HCT116 (cell line): ENCODE data around the gene ETS2. TPM values are rescaled to one million over a fixed set of nuclear protein-coding genes. Genes with fewer than 3 reads are reported as not detected.

Experiments
- ATAC-seq: fragments of 200-7000 bp; cut with Tn5 transposase; 2 replicates; pipeline ENCODE4 v1.9.1; 2020; ENCODE audit warnings: mild to moderate bottlenecking, moderate library complexity
- BruUV-seq: library from RNA; stranded (reverse); fragments of 400-500 nt; replicated peaks from 2 replicates; lab custom pipeline; 2021; lab: Mats Ljungman, UMichigan
- CTCF ChIA-PET: fragments of 300-600 bp; sonication (Branson Sonifier 250); formaldehyde crosslinking; loops from one replicate; lab custom pipeline; 2021; ENCODE audit warnings: antibody characterized with exemption; lab: Charles Lee
- POLR2A ChIA-PET: fragments of 300-600, 350-600 bp; sonication (Branson Sonifier 250); formaldehyde crosslinking; loops from one replicate; lab custom pipeline; 2021; ENCODE audit warnings: antibody characterized with exemption; lab: Charles Lee
- RAD21 ChIA-PET, 2 experiments: fragments of 300-600 bp; sonication (Branson Sonifier 250); formaldehyde crosslinking; loops; one replicate each; lab custom pipeline; 2023; ENCODE audit warnings: low total read pairs in 2 of 2; ENCODE audit not compliant: uncharacterized antibody in 2 of 2, unreplicated experiment in 2 of 2, low non-redundant PET in 1 of 2; lab: Charles Lee
- DNase-seq: peaks from one replicate; pipeline ENCODE4 v3.0.0-alpha.2; 2010; ENCODE audit warnings: low read depth, low spot score
- H2AFZ ChIP-seq: fragments of 200-600 bp; shearing (Covaris generic), sonication (generic); 2 replicates; pipeline ENCODE4 v1.6.1; 2017; ENCODE audit warnings: low read depth, mixed run types, mixed read lengths, antibody characterized with exemption, low read length; ENCODE audit not compliant: poor library complexity, severe bottlenecking
- H3K27ac ChIP-seq: 2 replicates; pipeline ENCODE4 v1.5.1; 2012; ENCODE audit warnings: low read depth, low read length
- H3K27me3 ChIP-seq: fragments of 200-600 bp; sonication (generic); 2 replicates; pipeline ENCODE4 v1.6.1; 2016; ENCODE audit warnings: mixed run types, low read length, mixed read lengths; ENCODE audit not compliant: insufficient read depth
- H3K36me3 ChIP-seq, 2 experiments: fragments of 200-500 bp in 1 of 2; fragments of 200-600 bp in 1 of 2; sonication (Bioruptor generic) in 1 of 2; sonication (generic) in 1 of 2; 2 replicates each; pipeline versions ENCODE4 v1.5.1 to v1.6.1; 2014 to 2016; ENCODE audit warnings: low read length in 2 of 2, inconsistent platforms in 1 of 2, mixed read lengths in 1 of 2, mixed run types in 1 of 2; ENCODE audit not compliant: insufficient read depth in 2 of 2, control insufficient read depth in 1 of 2
- H3K4me1 ChIP-seq, 2 experiments: fragments of 200-600 bp in 1 of 2; sonication (generic) in 1 of 2; 2 replicates each; pipeline versions ENCODE4 v1.5.1 to v1.6.1; 2012 to 2017; ENCODE audit warnings: low read length in 2 of 2, inconsistent platforms in 1 of 2, mild to moderate bottlenecking in 1 of 2, mixed read lengths in 1 of 2, mixed run types in 1 of 2, moderate library complexity in 1 of 2; ENCODE audit not compliant: insufficient read depth in 2 of 2, control insufficient read depth in 1 of 2
- H3K4me2 ChIP-seq: fragments of 200-600 bp; sonication (generic); 2 replicates; pipeline ENCODE4 v1.6.1; 2017; ENCODE audit warnings: mixed run types, low read length, mixed read lengths
- H3K4me3 ChIP-seq, 2 experiments: fragments of 200-600 bp in 1 of 2; sonication (generic) in 1 of 2; replicated peaks in 1 of 2; 2 replicates each; pipeline ENCODE4 v1.5.1; 2011 to 2016; ENCODE audit warnings: low read length in 2 of 2, control low read depth in 1 of 2, low read depth in 1 of 2, mild to moderate bottlenecking in 1 of 2, mixed read lengths in 1 of 2, mixed run types in 1 of 2
- H3K79me2 ChIP-seq: fragments of 200-600 bp; sonication (generic); 2 replicates; pipeline ENCODE4 v1.6.1; 2017; ENCODE audit warnings: mild to moderate bottlenecking, mixed run types, low read length, moderate library complexity, mixed read lengths; ENCODE audit not compliant: insufficient read depth
- H3K9ac ChIP-seq: fragments of 200-600 bp; sonication (generic); 2 replicates; pipeline ENCODE4 v1.6.1; 2016; ENCODE audit warnings: low read length, mixed read lengths
- H3K9me2 ChIP-seq: fragments of 200-600 bp; sonication (generic), shearing (Covaris generic); 2 replicates; pipeline ENCODE4 v1.6.1; 2017; ENCODE audit warnings: mixed run types, mild to moderate bottlenecking, moderate library complexity; ENCODE audit not compliant: insufficient read depth
- H3K9me3 ChIP-seq, 2 experiments: fragments of 200-500 bp in 1 of 2; fragments of 200-600 bp in 1 of 2; sonication (Bioruptor generic) in 1 of 2; sonication (generic) in 1 of 2; 2 replicates each; pipeline ENCODE4 v1.6.1; 2014 to 2017; ENCODE audit warnings: low read length in 2 of 2, mixed read lengths in 2 of 2, inconsistent platforms in 1 of 2, low read depth in 1 of 2, mild to moderate bottlenecking in 1 of 2, mixed run types in 1 of 2, moderate library complexity in 1 of 2; ENCODE audit not compliant: control insufficient read depth in 1 of 2, insufficient read depth in 1 of 2
- H4K20me1 ChIP-seq: fragments of 200-600 bp; sonication (generic), shearing (Covaris generic); 2 replicates; pipeline ENCODE4 v1.6.1; 2017; ENCODE audit warnings: mixed run types, mild to moderate bottlenecking, moderate library complexity; ENCODE audit not compliant: insufficient read depth
- CEBPB ChIP-seq: IDR thresholded peaks from 2 replicates; pipeline ENCODE4 v1.6.1; 2012; ENCODE audit warnings: low read depth
- EGR1 ChIP-seq: IDR thresholded peaks from 2 replicates; pipeline ENCODE4 v1.6.1; 2012; ENCODE audit warnings: low read depth
- EZH2 ChIP-seq: fragments of 200-600 bp; sonication (generic); IDR thresholded peaks from 2 replicates; pipeline ENCODE4 v1.6.1; 2017; ENCODE audit warnings: antibody characterized with exemption, mixed run types
- JUND ChIP-seq: IDR thresholded peaks from 2 replicates; pipeline ENCODE4 v1.6.1; 2012
- POLR2A ChIP-seq: IDR thresholded peaks from 2 replicates; pipeline ENCODE4 v1.7.0; 2011; ENCODE audit warnings: borderline replicate concordance; ENCODE audit not compliant: insufficient read depth, insufficient read length; ENCODE audit errors: extremely low read depth
- POLR2AphosphoS5 ChIP-seq: IDR thresholded peaks from 2 replicates; pipeline ENCODE4 v1.6.1; 2011; ENCODE audit warnings: mild to moderate bottlenecking, low read depth, low read length, moderate library complexity
- RAD21 ChIP-seq: IDR thresholded peaks from 2 replicates; pipeline ENCODE4 v1.6.1; 2012; ENCODE audit warnings: low read depth, mild to moderate bottlenecking
- SIN3A ChIP-seq: IDR thresholded peaks from 2 replicates; pipeline ENCODE4 v1.6.1; 2012; ENCODE audit warnings: low read depth
- SP1 ChIP-seq: IDR thresholded peaks from 2 replicates; pipeline ENCODE4 v1.6.1; 2012; ENCODE audit warnings: low read depth
- SRF ChIP-seq: IDR thresholded peaks from 2 replicates; pipeline ENCODE4 v1.6.1; 2012; ENCODE audit warnings: low read depth
- YY1 ChIP-seq: IDR thresholded peaks from 2 replicates; pipeline ENCODE4 v1.6.1; 2011; ENCODE audit warnings: low read length, low read depth, moderate library complexity, mild to moderate bottlenecking; ENCODE audit not compliant: insufficient replicate concordance; ENCODE audit errors: extremely low read depth
- ZFX ChIP-seq: fragments of 450-650 bp; IDR thresholded peaks from 2 replicates; pipeline ENCODE4 v1.6.1; 2017
- ZNF274 ChIP-seq: fragments of 200-500 bp; sonication (Bioruptor generic); IDR thresholded peaks from 2 replicates; pipeline ENCODE4 v1.6.1; 2014; ENCODE audit warnings: mild to moderate bottlenecking, low read depth, low read length, inconsistent platforms
- intact Hi-C: fragments of 100-400 bp; cut with micrococcal nuclease; formaldehyde crosslinking; loops from 2 replicates; pipeline ENCODE4 v1.10.0; 2022
- total RNA-seq: library from RNA; stranded (reverse); gene quantifications from one replicate; pipeline ENCODE4 v1.2.1, GENCODE V29; 2021; ENCODE audit not compliant: unreplicated experiment
- TF ChIP-seq, protein P1 (sequence below): IDR thresholded peaks from 2 replicates; pipeline ENCODE4 v1.6.1; 2011; ENCODE audit warnings: mild to moderate bottlenecking, low read length, moderate library complexity; ENCODE audit not compliant: insufficient replicate concordance; ENCODE audit errors: extremely low read depth
- TF ChIP-seq, protein P2 (sequence below): IDR thresholded peaks from 2 replicates; pipeline ENCODE4 v1.6.1; 2012
- TF ChIP-seq, protein P3 (sequence below), 3 experiments: fragments of 200-600 bp in 1 of 3; sonication (generic) in 1 of 3; IDR thresholded peaks in 2 of 3; conservative IDR thresholded peaks in 1 of 3; 2 replicates each; pipeline ENCODE4 v1.5.1; 2012 to 2017; ENCODE audit warnings: low read depth in 2 of 3, low read length in 2 of 3, antibody characterized with exemption in 1 of 3, borderline replicate concordance in 1 of 3, control low read depth in 1 of 3, mild to moderate bottlenecking in 1 of 3, mixed read lengths in 1 of 3, mixed run types in 1 of 3, moderate library complexity in 1 of 3; ENCODE audit not compliant: insufficient read depth in 1 of 3
- TF ChIP-seq, protein P4 (sequence below): IDR thresholded peaks from 2 replicates; pipeline ENCODE4 v1.6.1; 2012; ENCODE audit warnings: low read depth

The ETS2 gene
- total RNA-seq, 1 experiment from 2014 or later = 32.9 TPM

DNA sequence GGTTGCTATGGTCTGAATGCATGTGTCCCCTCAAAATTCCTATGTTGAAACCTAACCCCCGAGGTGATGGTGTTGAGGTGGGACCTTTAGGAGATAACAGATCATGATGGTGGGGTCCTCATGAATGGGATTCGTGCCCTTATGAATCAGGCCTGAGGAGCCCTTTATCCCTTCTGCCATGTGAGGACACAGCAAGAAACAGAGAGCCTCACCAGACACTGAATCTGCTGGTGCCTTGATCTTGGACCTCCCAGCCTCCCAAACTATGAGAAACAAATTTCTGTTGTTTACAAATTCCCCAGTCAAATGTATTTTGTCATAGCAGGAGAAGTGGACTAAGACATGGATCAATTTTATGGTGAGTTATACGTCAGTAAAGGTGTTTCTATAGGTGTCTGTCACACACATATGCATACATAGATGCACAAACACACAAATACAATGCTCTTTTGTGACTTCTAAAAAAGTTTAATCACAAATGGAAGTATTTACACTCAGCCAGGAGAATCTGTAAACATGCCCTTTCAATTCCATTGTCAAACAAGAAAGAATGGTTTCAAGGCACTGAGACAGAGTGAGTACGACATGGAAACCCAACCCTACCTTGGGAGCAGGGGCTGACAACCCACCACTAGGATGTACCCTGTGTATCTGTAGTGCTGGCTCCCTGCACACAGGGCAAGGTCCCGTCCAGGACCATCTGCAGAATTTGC, 5.5 kb upstream of the ETS2 start:
- Histone ChIP-seq H2AFZ (no peak overlapping the region), H3K27me3 (no peaks in the 10 kb centered on the region), H4K20me1 (no peaks in the 10 kb centered on the region), H3K4me3 (no peak overlapping the region), H3K36me3 (no peaks in the 10 kb centered on the region), H3K27ac (no peak overlapping the region), H3K9me2 (no peaks in the 10 kb centered on the region), H3K9ac (no peak overlapping the region), H3K9me3 (no peaks in the 10 kb centered on the region), H3K4me1 (peaks cover 40 to 57% of the 10 kb centered on the region in 2 experiments), H3K4me2 (no peak overlapping the region), H3K79me2 (no peaks in the 10 kb centered on the region)
- POLR2A ChIA-PET = interaction anchor here (1.5 kb wide), 1 partner anchor 13 kb away, joined by 4 read pairs; no protein-coding TSS in a partner anchor
- RAD21 ChIA-PET = no interaction called here
- BruUV-seq = no TSS peak
- intact Hi-C loops = no loop called here
- CTCF ChIA-PET = interaction anchor here (1.6 kb wide), 1 partner anchor 15 kb away, joined by 4 read pairs; no protein-coding TSS in a partner anchor
- TF ChIP-seq, protein P1, sequence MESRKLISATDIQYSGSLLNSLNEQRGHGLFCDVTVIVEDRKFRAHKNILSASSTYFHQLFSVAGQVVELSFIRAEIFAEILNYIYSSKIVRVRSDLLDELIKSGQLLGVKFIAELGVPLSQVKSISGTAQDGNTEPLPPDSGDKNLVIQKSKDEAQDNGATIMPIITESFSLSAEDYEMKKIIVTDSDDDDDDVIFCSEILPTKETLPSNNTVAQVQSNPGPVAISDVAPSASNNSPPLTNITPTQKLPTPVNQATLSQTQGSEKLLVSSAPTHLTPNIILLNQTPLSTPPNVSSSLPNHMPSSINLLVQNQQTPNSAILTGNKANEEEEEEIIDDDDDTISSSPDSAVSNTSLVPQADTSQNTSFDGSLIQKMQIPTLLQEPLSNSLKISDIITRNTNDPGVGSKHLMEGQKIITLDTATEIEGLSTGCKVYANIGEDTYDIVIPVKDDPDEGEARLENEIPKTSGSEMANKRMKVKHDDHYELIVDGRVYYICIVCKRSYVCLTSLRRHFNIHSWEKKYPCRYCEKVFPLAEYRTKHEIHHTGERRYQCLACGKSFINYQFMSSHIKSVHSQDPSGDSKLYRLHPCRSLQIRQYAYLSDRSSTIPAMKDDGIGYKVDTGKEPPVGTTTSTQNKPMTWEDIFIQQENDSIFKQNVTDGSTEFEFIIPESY = no peak
- TF ChIP-seq SIN3A (no peak), YY1 (no peak), EZH2 (no peak), ZFX (no peak), SP1 (no peak), ZNF274 (no peak), POLR2AphosphoS5 (no peak), RAD21 (no peak), CEBPB (no peak), JUND (no peak), POLR2A (no peak), EGR1 (no peak), SRF (no peak)
- TF ChIP-seq, protein P2, sequence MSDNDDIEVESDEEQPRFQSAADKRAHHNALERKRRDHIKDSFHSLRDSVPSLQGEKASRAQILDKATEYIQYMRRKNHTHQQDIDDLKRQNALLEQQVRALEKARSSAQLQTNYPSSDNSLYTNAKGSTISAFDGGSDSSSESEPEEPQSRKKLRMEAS = no peak
- TF ChIP-seq, protein P3, sequence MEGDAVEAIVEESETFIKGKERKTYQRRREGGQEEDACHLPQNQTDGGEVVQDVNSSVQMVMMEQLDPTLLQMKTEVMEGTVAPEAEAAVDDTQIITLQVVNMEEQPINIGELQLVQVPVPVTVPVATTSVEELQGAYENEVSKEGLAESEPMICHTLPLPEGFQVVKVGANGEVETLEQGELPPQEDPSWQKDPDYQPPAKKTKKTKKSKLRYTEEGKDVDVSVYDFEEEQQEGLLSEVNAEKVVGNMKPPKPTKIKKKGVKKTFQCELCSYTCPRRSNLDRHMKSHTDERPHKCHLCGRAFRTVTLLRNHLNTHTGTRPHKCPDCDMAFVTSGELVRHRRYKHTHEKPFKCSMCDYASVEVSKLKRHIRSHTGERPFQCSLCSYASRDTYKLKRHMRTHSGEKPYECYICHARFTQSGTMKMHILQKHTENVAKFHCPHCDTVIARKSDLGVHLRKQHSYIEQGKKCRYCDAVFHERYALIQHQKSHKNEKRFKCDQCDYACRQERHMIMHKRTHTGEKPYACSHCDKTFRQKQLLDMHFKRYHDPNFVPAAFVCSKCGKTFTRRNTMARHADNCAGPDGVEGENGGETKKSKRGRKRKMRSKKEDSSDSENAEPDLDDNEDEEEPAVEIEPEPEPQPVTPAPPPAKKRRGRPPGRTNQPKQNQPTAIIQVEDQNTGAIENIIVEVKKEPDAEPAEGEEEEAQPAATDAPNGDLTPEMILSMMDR (IDR thresholded peaks at IDR 0.05 in 2 of 3, conservative IDR thresholded peaks at IDR 0.05 in 1 of 3; ENCODE audit: borderline replicate concordance in 1 of 3, insufficient read depth in 1 of 3, low read depth in 2 of 3, low read length in 2 of 3) = no peak
- TF ChIP-seq, protein P4, sequence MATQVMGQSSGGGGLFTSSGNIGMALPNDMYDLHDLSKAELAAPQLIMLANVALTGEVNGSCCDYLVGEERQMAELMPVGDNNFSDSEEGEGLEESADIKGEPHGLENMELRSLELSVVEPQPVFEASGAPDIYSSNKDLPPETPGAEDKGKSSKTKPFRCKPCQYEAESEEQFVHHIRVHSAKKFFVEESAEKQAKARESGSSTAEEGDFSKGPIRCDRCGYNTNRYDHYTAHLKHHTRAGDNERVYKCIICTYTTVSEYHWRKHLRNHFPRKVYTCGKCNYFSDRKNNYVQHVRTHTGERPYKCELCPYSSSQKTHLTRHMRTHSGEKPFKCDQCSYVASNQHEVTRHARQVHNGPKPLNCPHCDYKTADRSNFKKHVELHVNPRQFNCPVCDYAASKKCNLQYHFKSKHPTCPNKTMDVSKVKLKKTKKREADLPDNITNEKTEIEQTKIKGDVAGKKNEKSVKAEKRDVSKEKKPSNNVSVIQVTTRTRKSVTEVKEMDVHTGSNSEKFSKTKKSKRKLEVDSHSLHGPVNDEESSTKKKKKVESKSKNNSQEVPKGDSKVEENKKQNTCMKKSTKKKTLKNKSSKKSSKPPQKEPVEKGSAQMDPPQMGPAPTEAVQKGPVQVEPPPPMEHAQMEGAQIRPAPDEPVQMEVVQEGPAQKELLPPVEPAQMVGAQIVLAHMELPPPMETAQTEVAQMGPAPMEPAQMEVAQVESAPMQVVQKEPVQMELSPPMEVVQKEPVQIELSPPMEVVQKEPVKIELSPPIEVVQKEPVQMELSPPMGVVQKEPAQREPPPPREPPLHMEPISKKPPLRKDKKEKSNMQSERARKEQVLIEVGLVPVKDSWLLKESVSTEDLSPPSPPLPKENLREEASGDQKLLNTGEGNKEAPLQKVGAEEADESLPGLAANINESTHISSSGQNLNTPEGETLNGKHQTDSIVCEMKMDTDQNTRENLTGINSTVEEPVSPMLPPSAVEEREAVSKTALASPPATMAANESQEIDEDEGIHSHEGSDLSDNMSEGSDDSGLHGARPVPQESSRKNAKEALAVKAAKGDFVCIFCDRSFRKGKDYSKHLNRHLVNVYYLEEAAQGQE = no peak
- ATAC-seq = no peak
- no peak for DNase-seq
